K562 (cell line): ENCODE data around the gene RSPRY1. TPM values are rescaled to one million over a fixed set of nuclear protein-coding genes. Genes with fewer than 3 reads are reported as not detected.

Experiments
- ATAC-seq: fragments of 200-7000 bp; cut with Tn5 transposase; 3 replicates; pipeline ENCODE4 v1.9.1; 2020; ENCODE audit warnings: moderate library complexity
- BruUV-seq: library from RNA; stranded (reverse); fragments of 400-500 nt; replicated peaks from 2 replicates; lab custom pipeline; 2021; lab: Mats Ljungman, UMichigan
- CTCF ChIA-PET: fragments of 300-600 bp; formaldehyde crosslinking; extraction: SDS; loops from one replicate; lab custom pipeline; 2021; ENCODE audit warnings: low intra/inter-chr PET ratio; lab: Yijun Ruan, JAX
- POLR2A ChIA-PET: fragments of 300-600, 350-650 bp; sonication (Branson Sonifier 250); formaldehyde crosslinking; extraction: SDS; loops from one replicate; lab custom pipeline; 2021; ENCODE audit warnings: antibody characterized with exemption, inconsistent platforms; lab: Yijun Ruan, JAX
- DNase-seq, 4 experiments: peaks; one replicate each; pipeline versions ENCODE4 v3.0.0 to v3.0.0-alpha.2; 2011 to 2018; ENCODE audit warnings: low spot score in 3 of 4, mixed read lengths in 3 of 4; ENCODE audit errors: extremely low read depth in 1 of 4
- FAIRE-seq: peaks from 2 replicates; lab custom pipeline; 2011; peaks lifted over from hg19 to GRCh38; lab: Jason Lieb, UNC
- H2AFZ ChIP-seq: 2 replicates; pipeline ENCODE4 v1.6.0; 2011; ENCODE audit warnings: low read depth, low read length, control low read depth, inconsistent platforms
- H3K27ac ChIP-seq: fragments of 200-600 bp; 3 replicates; pipeline ENCODE4 v1.8.0; 2011; ENCODE audit warnings: low read depth, mild to moderate bottlenecking, control low read depth, inconsistent platforms, low read length, moderate library complexity, mixed read lengths; ENCODE audit errors: extremely low read depth
- H3K27me3 ChIP-seq, 2 experiments: fragments of 300-600 bp in 1 of 2; 2 replicates in 1 of 2; 3 replicates in 1 of 2; pipeline versions ENCODE4 v1.6.0 to v1.8.0; 2011; ENCODE audit warnings: inconsistent platforms in 2 of 2, low read length in 2 of 2, mild to moderate bottlenecking in 1 of 2, mixed read lengths in 1 of 2, moderate library complexity in 1 of 2; ENCODE audit not compliant: control insufficient read depth in 2 of 2, insufficient read depth in 2 of 2
- H3K36me3 ChIP-seq: fragments of 300-600 bp; 3 replicates; pipeline ENCODE4 v1.8.0; 2011; ENCODE audit warnings: mild to moderate bottlenecking, low read length, inconsistent platforms; ENCODE audit not compliant: control insufficient read depth, insufficient read depth
- H3K4me1 ChIP-seq, 2 experiments: fragments of 200-600 bp in 1 of 2; replicated peaks in 1 of 2; 2 replicates in 1 of 2; 3 replicates in 1 of 2; pipeline versions ENCODE4 v1.5.1 to v1.8.0; 2011; ENCODE audit warnings: inconsistent platforms in 2 of 2, low read length in 2 of 2, mild to moderate bottlenecking in 1 of 2, mixed read lengths in 1 of 2, moderate library complexity in 1 of 2; ENCODE audit not compliant: control insufficient read depth in 2 of 2, insufficient read depth in 2 of 2
- H3K4me2 ChIP-seq: 2 replicates; pipeline ENCODE4 v1.6.1; 2011; ENCODE audit warnings: low read length, control low read depth, inconsistent platforms, mixed read lengths; ENCODE audit not compliant: insufficient read depth
- H3K4me3 ChIP-seq: fragments of 200-600 bp; sonication (generic), shearing (Covaris generic); 2 replicates; pipeline ENCODE4 v1.5.1; 2016; ENCODE audit warnings: control low read depth, inconsistent platforms
- H3K79me2 ChIP-seq: fragments of 200-600 bp; 3 replicates; pipeline ENCODE4 v1.8.0; 2011; ENCODE audit warnings: low read length, inconsistent platforms; ENCODE audit not compliant: control insufficient read depth, insufficient read depth
- H3K9ac ChIP-seq, 2 experiments: 2 replicates each; pipeline versions ENCODE4 v1.6.0 to v1.6.1; 2011; ENCODE audit warnings: low read depth in 2 of 2, low read length in 2 of 2, control low read depth in 1 of 2, inconsistent platforms in 1 of 2, mild to moderate bottlenecking in 1 of 2, mixed read lengths in 1 of 2; ENCODE audit not compliant: insufficient read depth in 1 of 2
- H3K9me1 ChIP-seq: one replicate; pipeline ENCODE4 v1.6.0; 2011; ENCODE audit warnings: inconsistent platforms, mild to moderate bottlenecking, low read length, moderate library complexity; ENCODE audit not compliant: control insufficient read depth, insufficient read depth
- H3K9me3 ChIP-seq: replicated peaks from 2 replicates; pipeline ENCODE4 v1.5.1; 2011; ENCODE audit warnings: low read depth, low read length, inconsistent platforms; ENCODE audit not compliant: control insufficient read depth, insufficient read depth
- H4K20me1 ChIP-seq: replicated peaks from 2 replicates; pipeline ENCODE4 v1.6.1; 2011; ENCODE audit warnings: low read length, inconsistent platforms, mixed read lengths; ENCODE audit not compliant: control insufficient read depth, insufficient read depth
- TCF3 ChIP-seq: sonication (generic); formaldehyde crosslinking; IDR thresholded peaks from 2 replicates; pipeline ENCODE4 v1.4.0; 2020; ENCODE audit warnings: mild to moderate bottlenecking, missing genetic modification reagents
- ZFX ChIP-seq: sonication (generic); formaldehyde crosslinking; IDR thresholded peaks from 2 replicates; pipeline ENCODE4 v1.8.0; 2022; ENCODE audit warnings: mild to moderate bottlenecking, missing genetic modification reagents, moderate library complexity
- WGBS: fragments of 100-300 bp; shearing (Covaris generic); methylation state at CpG from one replicate; pipeline ENCODE4 v1.1.6; 2016; ENCODE audit warnings: low coverage, mixed read lengths; ENCODE audit not compliant: insufficient coverage; ENCODE audit errors: missing lambda C conversion rate; 5-methylcytosine and 5-hydroxymethylcytosine counted together
- in situ Hi-C: fragments of 300-500 bp; cut with MboI; formaldehyde crosslinking; loops from 4 replicates; pipeline ENCODE4 v1.15.0; 2018; ENCODE audit warnings: inconsistent platforms, mixed read lengths
- intact Hi-C: fragments of 100-400 bp; cut with micrococcal nuclease; formaldehyde crosslinking; loops from 2 replicates; pipeline ENCODE4 v1.14.2; 2022
- polyA plus RNA-seq, 8 experiments: library from polyadenylated mRNA; depleted of rRNA in 4 of 8; stranded (reverse) in 5 of 8; unstranded in 3 of 8; fragments of >200 nt; fragmentation: Nextera tagmentation in 2 of 8; fragmentation: Illumina TruSeq in 1 of 8; extraction: Ambion mirVana in 2 of 8; extraction: Trizol in 1 of 8; gene quantifications; 2 replicates each; pipeline versions ENCODE4 v1.2.1 to v1.2.3, GENCODE V29; 2011 to 2014; ENCODE audit warnings: inconsistent platforms in 1 of 8, missing spikeins in 1 of 8
- total RNA-seq, 7 experiments: library from RNA; depleted of rRNA in 6 of 7; stranded (reverse); fragments of >200 nt in 6 of 7; fragmentation: Illumina TruSeq in 2 of 7; extraction: Trizol in 2 of 7; gene quantifications; 2 replicates each; pipeline versions ENCODE4 v1.2.1 to v1.2.3, GENCODE V29; 2011 to 2021; ENCODE audit warnings: low replicate concordance in 1 of 7
- TF ChIP-seq, protein P1 (sequence below): fragments of 250-450 bp; sonication (Bioruptor Pico); IDR thresholded peaks from 2 replicates; pipeline ENCODE4 v1.6.1; 2021; ENCODE audit warnings: mild to moderate bottlenecking

RSPRY1 gene
- total and polyA plus RNA-seq, 9 of the 15 experiments (the other 6 are each of a cell fraction or from before 2014, with no cell fraction given), result 10.2 to 27.8 (median 20.8) TPM

DNA sequence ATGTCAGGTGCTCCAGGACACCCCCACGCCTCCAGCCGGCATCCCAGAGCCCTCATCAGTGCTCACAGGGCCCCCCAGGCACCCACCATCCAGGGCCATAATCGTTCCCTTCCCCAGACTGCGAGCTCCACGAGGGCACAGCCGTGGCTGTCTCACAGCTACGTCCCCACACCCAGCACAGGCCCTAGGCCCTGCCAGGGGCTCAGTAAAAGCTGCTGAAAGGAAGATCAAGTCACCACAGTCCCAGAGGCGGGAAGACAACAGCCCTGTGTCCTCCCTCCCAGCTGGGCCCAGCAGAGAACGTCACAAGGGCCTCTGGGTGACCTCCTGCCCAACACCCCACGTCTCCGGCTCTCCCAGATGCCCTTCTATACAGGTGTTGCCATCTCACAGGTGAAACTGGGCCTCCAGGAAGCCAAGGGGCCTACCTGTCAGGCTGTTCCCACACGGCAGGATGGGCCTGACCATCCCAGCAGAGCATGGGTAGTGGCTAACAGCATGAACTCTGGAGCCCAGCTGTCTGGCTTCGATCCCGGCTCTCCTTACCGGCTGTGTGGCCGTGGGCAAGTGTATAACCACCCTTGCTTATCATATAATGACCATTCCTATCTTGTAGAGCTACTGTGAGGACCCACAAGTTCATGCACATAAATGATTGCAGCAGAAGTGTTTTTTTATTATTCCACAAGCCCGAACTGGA is 76.9 kb downstream of the RSPRY1 start:
- H3K27ac ChIP-seq, result no peak overlapping the region
- H3K4me2 ChIP-seq, result no peak overlapping the region
- BruUV-seq, result no TSS peak
- peak overlapping the region; percentile 56 for H2AFZ ChIP-seq
- H3K9ac ChIP-seq, result peak overlapping the region in 1 of 2 experiments; percentile 78; a peak in 2 of 4 replicates
- POLR2A ChIA-PET, result interaction anchor here (0.8 kb wide), 1 partner anchor 70 kb away, joined by 3 read pairs; no protein-coding TSS in a partner anchor
- in situ Hi-C loops, result no loop called here
- 51% methylated on average over 14 of the region's 17 CpGs for WGBS
- no peaks in the 10 kb centered on the region for H3K27me3 ChIP-seq
- H3K79me2 ChIP-seq, result no peaks in the 10 kb centered on the region
- intact Hi-C loops, result no loop called here
- no peaks in the 10 kb centered on the region for H3K9me1 ChIP-seq
- CTCF ChIA-PET, result no interaction called here
- DNase-seq (no peak), FAIRE-seq (no peak), ATAC-seq (no peak)
- no peaks in the 10 kb centered on the region for H4K20me1 ChIP-seq
- no peaks in the 10 kb centered on the region for H3K9me3 ChIP-seq
- no peak overlapping the region for H3K4me3 ChIP-seq
- no peaks in the 10 kb centered on the region for H3K36me3 ChIP-seq
- H3K4me1 ChIP-seq, result peaks cover 32 to 40% of the 10 kb centered on the region in 2 experiments
- 0 out of 2 replicates have a peak, but pooled peaks have one; percentile 11 for TF ChIP-seq ZFX (CRISPR knock-in tag)
- TF ChIP-seq, protein P1, sequence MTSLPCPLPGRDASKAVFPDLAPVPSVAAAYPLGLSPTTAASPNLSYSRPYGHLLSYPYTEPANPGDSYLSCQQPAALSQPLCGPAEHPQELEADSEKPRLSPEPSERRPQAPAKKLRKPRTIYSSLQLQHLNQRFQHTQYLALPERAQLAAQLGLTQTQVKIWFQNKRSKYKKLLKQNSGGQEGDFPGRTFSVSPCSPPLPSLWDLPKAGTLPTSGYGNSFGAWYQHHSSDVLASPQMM, result no peak
- no peak for TF ChIP-seq TCF3 (CRISPR knock-in tag)
